ENCODE results near the gene SUCNR1. TPM values are rescaled to one million over a fixed set of nuclear protein-coding genes. Genes with fewer than 3 reads are reported as not detected.
"Not testable (repeated sequence)": the region's sequence is repeated elsewhere in the genome, so short reads cannot be mapped to it uniquely, and the experiment has no call there.

Gene SUCNR1
- total RNA-seq, 1 experiment from 2014 or later: 0.03 TPM

- in situ Hi-C loops (cut with HindIII; ENCODE audit: low sequenced_read_pairs): no loop called here
- no peak for DNase-seq (ENCODE audit: low spot score)
Measured at GRCh38 chr3:151867666-151868065, 5.8 kb upstream of the SUCNR1 start.

GRCh38 chr3:151869181-151869580 is 4.3 kb upstream of the SUCNR1 start:
- in situ Hi-C loops (cut with HindIII; ENCODE audit: low sequenced_read_pairs): no loop called here
- no peak for DNase-seq (ENCODE audit: low spot score)

GRCh38 chr3:151871639-151872468 is 1.6 kb upstream of the SUCNR1 start:
- in situ Hi-C loops (cut with HindIII; ENCODE audit: low sequenced_read_pairs): no loop called here
- no peak for DNase-seq (ENCODE audit: low spot score)

GRCh38 chr3:151874079-151874478 is 636 bp downstream of the SUCNR1 start:
- in situ Hi-C loops (cut with HindIII; ENCODE audit: low sequenced_read_pairs): not testable (repeated sequence)

DNA sequence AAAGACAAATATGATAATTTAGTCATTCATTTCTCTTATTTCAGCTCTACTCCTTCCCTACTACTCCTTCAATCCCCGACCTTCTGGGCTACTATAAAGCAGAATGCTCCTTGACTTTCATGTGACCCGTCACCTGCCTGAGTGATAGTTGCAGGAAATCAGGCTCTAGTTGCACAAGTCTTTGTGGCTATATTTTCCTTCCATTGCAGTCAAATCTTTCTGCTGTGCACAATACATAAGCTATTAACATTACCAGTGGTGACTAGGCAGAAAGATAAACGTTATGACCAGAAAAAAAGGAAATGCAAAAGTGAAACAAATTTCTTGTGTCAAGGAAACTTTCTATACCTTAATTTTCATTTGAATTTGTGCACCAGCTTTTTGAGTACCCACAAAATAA is 2.3 kb downstream of the SUCNR1 start:
- in situ Hi-C loops (cut with HindIII; ENCODE audit: low sequenced_read_pairs): no loop called here
- DNase-seq (ENCODE audit: low spot score): no peak

More at GRCh38 chr3:151874079-151874478, 636 bp downstream of the SUCNR1 start:
- DNase-seq (ENCODE audit: low spot score): not testable (repeated sequence)

GRCh38 chr3:151877269-151877668 is 3.8 kb downstream of the SUCNR1 start:
- DNase-seq (ENCODE audit: low spot score): no peak
- in situ Hi-C loops (cut with HindIII; ENCODE audit: low sequenced_read_pairs): no loop called here

GRCh38 chr3:151878465-151878864 is 5.0 kb downstream of the SUCNR1 start:
- no peak for DNase-seq (ENCODE audit: low spot score)
- in situ Hi-C loops (cut with HindIII; ENCODE audit: low sequenced_read_pairs): no loop called here

DNA sequence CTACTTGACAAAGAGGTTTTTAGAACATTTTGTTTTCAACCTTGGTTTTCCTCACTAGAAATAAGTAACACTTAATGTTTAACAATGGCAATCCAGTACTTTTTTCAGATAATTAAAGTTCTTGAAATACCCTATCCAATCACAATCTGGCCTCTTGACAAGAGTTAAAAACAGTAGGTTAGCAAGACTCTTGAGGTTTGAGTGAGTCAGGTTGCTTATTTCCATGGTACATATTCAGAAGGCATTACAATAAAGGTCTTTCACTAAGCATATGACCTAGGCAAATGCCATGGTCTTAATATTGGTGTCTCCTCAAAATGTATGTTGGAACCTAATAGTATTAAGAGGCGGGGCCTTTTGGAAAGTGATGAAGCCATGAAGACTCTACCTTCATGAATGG is 5.6 kb downstream of the SUCNR1 start:
- no peak for DNase-seq (ENCODE audit: low spot score)

GRCh38 chr3:151879679-151880415 is 6.4 kb downstream of the SUCNR1 start:
- DNase-seq (ENCODE audit: low spot score): no peak
- in situ Hi-C loops (cut with HindIII; ENCODE audit: low sequenced_read_pairs): no loop called here

More for the DNA sequence above, 5.6 kb downstream of the SUCNR1 start:
- in situ Hi-C loops (cut with HindIII; ENCODE audit: low sequenced_read_pairs): no loop called here

GRCh38 chr3:151880416-151880690 is 6.9 kb downstream of the SUCNR1 start:
- in situ Hi-C loops (cut with HindIII; ENCODE audit: low sequenced_read_pairs): no loop called here
- DNase-seq (ENCODE audit: low spot score): no peak

GRCh38 chr3:151881137-151881536 is 7.7 kb downstream of the SUCNR1 start:
- no peak for DNase-seq (ENCODE audit: low spot score)
- in situ Hi-C loops (cut with HindIII; ENCODE audit: low sequenced_read_pairs): no loop called here

DNA sequence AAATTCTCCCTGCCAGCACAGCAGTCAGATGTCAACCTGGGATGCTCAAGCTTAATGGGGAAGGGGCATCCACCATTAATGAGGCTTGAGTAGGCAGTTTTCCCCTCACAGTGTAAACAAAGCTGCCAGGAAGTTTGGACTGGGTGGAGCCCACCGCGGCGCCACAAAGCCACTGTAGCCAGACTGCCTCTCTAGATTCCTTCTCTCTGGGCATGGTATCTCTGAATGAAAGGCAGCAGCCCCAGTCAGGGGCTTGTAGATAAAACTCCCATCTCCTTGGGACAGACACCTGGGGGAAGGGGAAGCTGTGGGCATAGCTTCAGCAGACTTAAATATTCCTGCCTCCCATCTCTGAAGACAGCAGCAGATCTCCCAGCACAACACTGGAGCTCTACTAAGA is 12.0 kb downstream of the SUCNR1 start:
- DNase-seq (ENCODE audit: low spot score); in situ Hi-C loops (cut with HindIII; ENCODE audit: low sequenced_read_pairs): not testable (repeated sequence)

GRCh38 chr3:151887450-151888211 is 14.2 kb downstream of the SUCNR1 start:
- in situ Hi-C loops (cut with HindIII; ENCODE audit: low sequenced_read_pairs); DNase-seq (ENCODE audit: low spot score): not testable (repeated sequence)

- DNase-seq (ENCODE audit: low spot score): no peak
- in situ Hi-C loops (cut with HindIII; ENCODE audit: low sequenced_read_pairs): no loop called here
Measured at GRCh38 chr3:151890721-151891141, 17.3 kb downstream of the SUCNR1 start.

DNA sequence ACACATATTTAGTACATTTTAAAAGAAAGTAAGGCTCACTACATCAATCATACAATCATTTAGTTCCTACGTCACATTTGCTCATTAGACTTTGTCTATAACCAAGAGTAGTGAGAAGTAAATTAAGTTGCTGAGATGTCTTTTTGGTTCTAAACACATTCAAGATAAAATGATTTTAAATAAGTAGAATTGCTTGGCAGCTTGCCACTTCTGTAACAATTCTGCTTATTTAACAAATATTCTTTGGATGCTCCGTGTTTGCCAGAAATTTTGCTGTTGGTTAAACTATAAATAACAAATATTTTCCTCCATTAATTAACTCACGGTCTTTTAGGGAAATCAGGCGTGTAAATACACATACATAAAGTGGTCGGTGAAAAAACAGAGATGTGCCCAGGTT is 18.3 kb downstream of the SUCNR1 start:
- no peak for DNase-seq (ENCODE audit: low spot score)

GRCh38 chr3:151894219-151894618 is 20.8 kb downstream of the SUCNR1 start:
- DNase-seq (ENCODE audit: low spot score): no peak
- in situ Hi-C loops (cut with HindIII; ENCODE audit: low sequenced_read_pairs): no loop called here

More for the DNA sequence above, 18.3 kb downstream of the SUCNR1 start:
- in situ Hi-C loops (cut with HindIII; ENCODE audit: low sequenced_read_pairs): no loop called here

DNA sequence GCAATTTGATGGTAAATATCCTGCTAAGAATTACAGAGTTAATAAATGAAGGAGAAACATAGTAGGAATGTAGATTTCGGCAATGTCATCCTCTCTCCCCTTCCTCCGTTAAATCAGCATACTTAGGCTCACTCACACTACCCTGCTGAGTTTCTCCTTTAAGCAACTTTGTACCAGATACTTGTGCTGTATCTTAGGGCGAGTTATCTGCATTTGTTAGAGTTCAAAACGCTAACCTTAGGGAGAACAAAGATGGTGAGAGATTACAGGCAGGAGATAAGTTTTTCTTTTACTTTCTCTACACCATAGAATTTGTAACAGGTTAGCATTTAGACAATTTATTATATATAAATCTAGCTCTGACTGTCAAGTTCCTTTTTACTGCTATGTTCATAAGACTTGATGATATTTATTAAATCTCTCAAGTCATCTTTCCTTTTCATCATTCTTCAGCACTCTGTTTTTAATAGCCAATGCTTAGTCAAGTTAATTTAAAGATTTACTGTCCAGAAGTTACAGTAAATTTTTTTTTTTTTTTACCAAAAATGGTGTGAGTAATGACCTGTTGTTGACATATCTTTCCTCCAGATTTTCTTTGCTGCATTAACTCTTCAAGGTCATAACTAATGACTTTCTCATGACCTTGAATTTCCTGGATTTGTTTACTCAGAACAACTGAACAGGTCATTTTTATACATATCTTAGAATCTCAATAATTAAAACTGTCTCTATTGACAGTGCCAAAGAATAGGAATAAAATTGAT is 22.2 kb downstream of the SUCNR1 start:
- DNase-seq (ENCODE audit: low spot score): no peak
- in situ Hi-C loops (cut with HindIII; ENCODE audit: low sequenced_read_pairs): no loop called here

DNA sequence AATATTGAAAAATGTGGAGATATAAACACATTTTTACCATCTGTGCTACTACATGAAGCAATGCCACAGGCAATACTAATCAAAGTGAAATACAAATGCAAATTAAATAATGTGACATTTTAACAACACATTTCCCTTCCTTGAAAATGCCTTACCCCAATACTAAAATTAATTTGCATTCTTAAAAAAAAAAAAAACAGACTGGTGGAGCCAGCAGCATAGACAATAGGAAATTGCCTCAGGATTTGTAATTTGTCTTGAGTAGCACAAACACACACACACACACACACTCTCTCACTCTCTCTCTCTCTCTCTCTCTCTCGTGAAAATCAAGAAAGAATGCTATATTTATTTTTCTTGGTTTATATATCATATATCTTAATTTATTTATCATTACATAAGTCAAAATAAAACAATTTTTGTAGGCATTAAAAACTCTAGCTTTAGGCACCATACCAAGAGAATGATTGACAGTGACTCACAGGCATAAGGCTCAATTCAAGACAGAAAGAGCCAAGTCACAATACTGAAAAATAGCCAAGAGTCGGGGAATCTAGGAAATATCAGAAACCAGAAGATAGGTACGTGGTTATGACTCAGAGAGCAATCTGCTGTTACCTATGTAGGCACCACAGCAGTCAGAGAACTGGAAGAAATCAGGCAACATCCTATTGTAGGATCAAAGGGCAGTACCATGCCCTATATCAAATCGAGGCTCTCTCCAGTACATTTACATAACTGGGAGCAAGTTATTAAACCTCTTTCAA is 23.0 kb downstream of the SUCNR1 start:
- in situ Hi-C loops (cut with HindIII; ENCODE audit: low sequenced_read_pairs): no loop called here
- no peak for DNase-seq (ENCODE audit: low spot score)
